ENCODE measurements around the gene POLQ. TPM values are rescaled to one million over a fixed set of nuclear protein-coding genes. Genes with fewer than 3 reads are reported as not detected.
"Not testable (repeated sequence)": the region's sequence is repeated elsewhere in the genome, so short reads cannot be mapped to it uniquely, and the experiment has no call there.

The POLQ gene
- total RNA-seq, 1 donor from 2014 or later = 0.56 TPM

GRCh38 chr3:121463745-121464144 is 82.0 kb downstream of the POLQ start:
- intact Hi-C loops (cut with DNase I) = no loop called here
- Histone ChIP-seq H3K27ac (no peak overlapping the region), H3K4me3 (no peak overlapping the region), H3K36me3 (no peaks in the 10 kb centered on the region), H3K4me1 (no peaks in the 10 kb centered on the region), H3K9me3 (no peaks in the 10 kb centered on the region), H3K27me3 (ENCODE audit: low read depth) (no peaks in the 10 kb centered on the region)
- TF ChIP-seq, protein P1, sequence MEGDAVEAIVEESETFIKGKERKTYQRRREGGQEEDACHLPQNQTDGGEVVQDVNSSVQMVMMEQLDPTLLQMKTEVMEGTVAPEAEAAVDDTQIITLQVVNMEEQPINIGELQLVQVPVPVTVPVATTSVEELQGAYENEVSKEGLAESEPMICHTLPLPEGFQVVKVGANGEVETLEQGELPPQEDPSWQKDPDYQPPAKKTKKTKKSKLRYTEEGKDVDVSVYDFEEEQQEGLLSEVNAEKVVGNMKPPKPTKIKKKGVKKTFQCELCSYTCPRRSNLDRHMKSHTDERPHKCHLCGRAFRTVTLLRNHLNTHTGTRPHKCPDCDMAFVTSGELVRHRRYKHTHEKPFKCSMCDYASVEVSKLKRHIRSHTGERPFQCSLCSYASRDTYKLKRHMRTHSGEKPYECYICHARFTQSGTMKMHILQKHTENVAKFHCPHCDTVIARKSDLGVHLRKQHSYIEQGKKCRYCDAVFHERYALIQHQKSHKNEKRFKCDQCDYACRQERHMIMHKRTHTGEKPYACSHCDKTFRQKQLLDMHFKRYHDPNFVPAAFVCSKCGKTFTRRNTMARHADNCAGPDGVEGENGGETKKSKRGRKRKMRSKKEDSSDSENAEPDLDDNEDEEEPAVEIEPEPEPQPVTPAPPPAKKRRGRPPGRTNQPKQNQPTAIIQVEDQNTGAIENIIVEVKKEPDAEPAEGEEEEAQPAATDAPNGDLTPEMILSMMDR (IDR thresholded peaks at IDR 0.05) = no peak
- ATAC-seq = no peak
- DNase-seq = no peak

- H3K4me1 ChIP-seq = no peaks in the 10 kb centered on the region
- no peak for DNase-seq
- TF ChIP-seq, protein P1 (IDR thresholded peaks at IDR 0.05) = no peak
- H3K27me3 ChIP-seq (ENCODE audit: low read depth) = no peaks in the 10 kb centered on the region
- H3K36me3 ChIP-seq = no peaks in the 10 kb centered on the region
- peak in 1 of 2 donors; percentile 61 for ATAC-seq
- H3K9me3 ChIP-seq = no peaks in the 10 kb centered on the region
- H3K4me3 ChIP-seq = no peak overlapping the region
- intact Hi-C loops (cut with DNase I) = no loop called here
- H3K27ac ChIP-seq = no peak overlapping the region
These were observed 83.2 kb downstream of the POLQ start for GRCh38 chr3:121462565-121462964.

- H3K36me3 ChIP-seq; H3K27ac ChIP-seq; H3K4me3 ChIP-seq; H3K4me1 ChIP-seq; H3K27me3 ChIP-seq (ENCODE audit: low read depth); ATAC-seq; DNase-seq; H3K9me3 ChIP-seq; intact Hi-C loops (cut with DNase I): not testable (repeated sequence)
These were observed 94.0 kb downstream of the POLQ start for GRCh38 chr3:121451752-121452151.

- Histone ChIP-seq H3K4me1 (no peaks in the 10 kb centered on the region), H3K9me3 (no peaks in the 10 kb centered on the region), H3K27me3 (ENCODE audit: low read depth) (no peaks in the 10 kb centered on the region), H3K36me3 (no peaks in the 10 kb centered on the region), H3K27ac (no peak overlapping the region), H3K4me3 (no peak overlapping the region)
- ATAC-seq = no peak
- TF ChIP-seq, protein P1 (IDR thresholded peaks at IDR 0.05) = no peak
- intact Hi-C loops (cut with DNase I) = no loop called here
- no peak for DNase-seq
These were observed 102.3 kb downstream of the POLQ start for GRCh38 chr3:121443456-121443855.

GRCh38 chr3:121436641-121437040 is 109.1 kb downstream of the POLQ start:
- no peak overlapping the region for H3K27ac ChIP-seq
- intact Hi-C loops (cut with DNase I) = no loop called here
- no peaks in the 10 kb centered on the region for H3K27me3 ChIP-seq (ENCODE audit: low read depth)
- no peak for DNase-seq
- H3K4me1 ChIP-seq = no peaks in the 10 kb centered on the region
- TF ChIP-seq, protein P1 (IDR thresholded peaks at IDR 0.05) = no peak
- ATAC-seq = no peak
- no peaks in the 10 kb centered on the region for H3K9me3 ChIP-seq
- H3K36me3 ChIP-seq = no peaks in the 10 kb centered on the region
- no peak overlapping the region for H3K4me3 ChIP-seq

GRCh38 chr3:121436074-121436473 is 109.7 kb downstream of the POLQ start:
- no peaks in the 10 kb centered on the region for H3K27me3 ChIP-seq (ENCODE audit: low read depth)
- DNase-seq = no peak
- intact Hi-C loops (cut with DNase I) = no loop called here
- ATAC-seq = no peak
- no peaks in the 10 kb centered on the region for H3K36me3 ChIP-seq
- no peak overlapping the region for H3K27ac ChIP-seq
- H3K9me3 ChIP-seq = no peaks in the 10 kb centered on the region
- no peak overlapping the region for H3K4me3 ChIP-seq
- TF ChIP-seq, protein P1 (IDR thresholded peaks at IDR 0.05) = no peak
- H3K4me1 ChIP-seq = no peaks in the 10 kb centered on the region

Measured in lower lobe of right lung (tissue), 2 donors.